K562 (cell line): Measurements from ENCODE around the gene METTL21C. TPM values are rescaled to one million over a fixed set of nuclear protein-coding genes. Genes with fewer than 3 reads are reported as not detected.

ENCODE experiments used
- ATAC-seq: fragments of 200-7000 bp; cut with Tn5 transposase; 3 replicates; pipeline ENCODE4 v1.9.1; 2020; ENCODE audit warnings: moderate library complexity
- BruUV-seq: library from RNA; stranded (reverse); fragments of 400-500 nt; replicated peaks from 2 replicates; lab custom pipeline; 2021; lab: Mats Ljungman, UMichigan
- CTCF ChIA-PET: fragments of 300-600 bp; formaldehyde crosslinking; extraction: SDS; loops from one replicate; lab custom pipeline; 2021; ENCODE audit warnings: low intra/inter-chr PET ratio; lab: Yijun Ruan, JAX
- POLR2A ChIA-PET: fragments of 300-600, 350-650 bp; sonication (Branson Sonifier 250); formaldehyde crosslinking; extraction: SDS; loops from one replicate; lab custom pipeline; 2021; ENCODE audit warnings: antibody characterized with exemption, inconsistent platforms; lab: Yijun Ruan, JAX
- DNase-seq, 4 experiments: peaks; one replicate each; pipeline versions ENCODE4 v3.0.0 to v3.0.0-alpha.2; 2011 to 2018; ENCODE audit warnings: low spot score in 3 of 4, mixed read lengths in 3 of 4; ENCODE audit errors: extremely low read depth in 1 of 4
- FAIRE-seq: peaks from 2 replicates; lab custom pipeline; 2011; peaks lifted over from hg19 to GRCh38; lab: Jason Lieb, UNC
- H2AFZ ChIP-seq: 2 replicates; pipeline ENCODE4 v1.6.0; 2011; ENCODE audit warnings: low read depth, low read length, control low read depth, inconsistent platforms
- H3K27ac ChIP-seq: fragments of 200-600 bp; 3 replicates; pipeline ENCODE4 v1.8.0; 2011; ENCODE audit warnings: low read depth, mild to moderate bottlenecking, control low read depth, inconsistent platforms, low read length, moderate library complexity, mixed read lengths; ENCODE audit errors: extremely low read depth
- H3K27me3 ChIP-seq, 2 experiments: fragments of 300-600 bp in 1 of 2; 2 replicates in 1 of 2; 3 replicates in 1 of 2; pipeline versions ENCODE4 v1.6.0 to v1.8.0; 2011; ENCODE audit warnings: inconsistent platforms in 2 of 2, low read length in 2 of 2, mild to moderate bottlenecking in 1 of 2, mixed read lengths in 1 of 2, moderate library complexity in 1 of 2; ENCODE audit not compliant: control insufficient read depth in 2 of 2, insufficient read depth in 2 of 2
- H3K36me3 ChIP-seq: fragments of 300-600 bp; 3 replicates; pipeline ENCODE4 v1.8.0; 2011; ENCODE audit warnings: mild to moderate bottlenecking, low read length, inconsistent platforms; ENCODE audit not compliant: control insufficient read depth, insufficient read depth
- H3K4me1 ChIP-seq, 2 experiments: fragments of 200-600 bp in 1 of 2; replicated peaks in 1 of 2; 2 replicates in 1 of 2; 3 replicates in 1 of 2; pipeline versions ENCODE4 v1.5.1 to v1.8.0; 2011; ENCODE audit warnings: inconsistent platforms in 2 of 2, low read length in 2 of 2, mild to moderate bottlenecking in 1 of 2, mixed read lengths in 1 of 2, moderate library complexity in 1 of 2; ENCODE audit not compliant: control insufficient read depth in 2 of 2, insufficient read depth in 2 of 2
- H3K4me2 ChIP-seq: 2 replicates; pipeline ENCODE4 v1.6.1; 2011; ENCODE audit warnings: low read length, control low read depth, inconsistent platforms, mixed read lengths; ENCODE audit not compliant: insufficient read depth
- H3K4me3 ChIP-seq: fragments of 200-600 bp; sonication (generic), shearing (Covaris generic); 2 replicates; pipeline ENCODE4 v1.5.1; 2016; ENCODE audit warnings: control low read depth, inconsistent platforms
- H3K79me2 ChIP-seq: fragments of 200-600 bp; 3 replicates; pipeline ENCODE4 v1.8.0; 2011; ENCODE audit warnings: low read length, inconsistent platforms; ENCODE audit not compliant: control insufficient read depth, insufficient read depth
- H3K9ac ChIP-seq, 2 experiments: 2 replicates each; pipeline versions ENCODE4 v1.6.0 to v1.6.1; 2011; ENCODE audit warnings: low read depth in 2 of 2, low read length in 2 of 2, control low read depth in 1 of 2, inconsistent platforms in 1 of 2, mild to moderate bottlenecking in 1 of 2, mixed read lengths in 1 of 2; ENCODE audit not compliant: insufficient read depth in 1 of 2
- H3K9me1 ChIP-seq: one replicate; pipeline ENCODE4 v1.6.0; 2011; ENCODE audit warnings: inconsistent platforms, mild to moderate bottlenecking, low read length, moderate library complexity; ENCODE audit not compliant: control insufficient read depth, insufficient read depth
- H3K9me3 ChIP-seq: replicated peaks from 2 replicates; pipeline ENCODE4 v1.5.1; 2011; ENCODE audit warnings: low read depth, low read length, inconsistent platforms; ENCODE audit not compliant: control insufficient read depth, insufficient read depth
- H4K20me1 ChIP-seq: replicated peaks from 2 replicates; pipeline ENCODE4 v1.6.1; 2011; ENCODE audit warnings: low read length, inconsistent platforms, mixed read lengths; ENCODE audit not compliant: control insufficient read depth, insufficient read depth
- ATF7 ChIP-seq: fragments of 450-650 bp; IDR thresholded peaks from 2 replicates; pipeline ENCODE4 v1.7.1; 2014; ENCODE audit warnings: mild to moderate bottlenecking, moderate library complexity
- CC2D1A ChIP-seq: fragments of 450-650 bp; IDR thresholded peaks from 2 replicates; pipeline ENCODE4 v1.6.1; 2017; ENCODE audit warnings: mild to moderate bottlenecking
- DIDO1 ChIP-seq: fragments of 450-650 bp; IDR thresholded peaks from 2 replicates; pipeline ENCODE4 v1.6.1; 2016; ENCODE audit warnings: low read depth, missing biosample characterization, missing genetic modification characterization
- DMBX1 ChIP-seq: fragments of 250-450 bp; sonication (Bioruptor Pico); IDR thresholded peaks from 2 replicates; pipeline ENCODE4 v1.8.0; 2022; ENCODE audit warnings: inconsistent platforms, mild to moderate bottlenecking, moderate library complexity, borderline replicate concordance
- NRF1 ChIP-seq, 2 experiments: fragments of 450-650 bp; IDR thresholded peaks in 1 of 2; conservative IDR thresholded peaks in 1 of 2; 2 replicates each; pipeline ENCODE4 v1.6.1; 2014; ENCODE audit warnings: mild to moderate bottlenecking in 2 of 2
- PHF20 ChIP-seq: fragments of 450-650 bp; IDR thresholded peaks from 2 replicates; pipeline ENCODE4 v1.6.1; 2018; ENCODE audit not compliant: partially characterized antibody
- RFX7 ChIP-seq: fragments of 250-450 bp; sonication (Bioruptor Pico); IDR thresholded peaks from 2 replicates; pipeline ENCODE4 v1.5.1; 2021; ENCODE audit warnings: mild to moderate bottlenecking
- RUNX1 ChIP-seq: sonication (generic); IDR thresholded peaks from 2 replicates; pipeline ENCODE4 v1.6.1; 2016; ENCODE audit warnings: antibody characterized with exemption, low read depth
- SLC30A9 ChIP-seq: fragments of 250-450 bp; sonication (Bioruptor Pico); IDR thresholded peaks from 2 replicates; pipeline ENCODE4 v1.8.0; 2022; ENCODE audit warnings: mild to moderate bottlenecking, moderate library complexity
- SP1 ChIP-seq: sonication (generic); formaldehyde crosslinking; IDR thresholded peaks from 2 replicates; pipeline ENCODE4 v1.8.1; 2022; ENCODE audit warnings: mild to moderate bottlenecking, missing genetic modification reagents
- SRSF9 ChIP-seq: fragments of 200-400 bp; formaldehyde crosslinking; IDR thresholded peaks from 2 replicates; pipeline ENCODE4 v1.6.1; 2017; ENCODE audit warnings: low read depth, low read length, borderline replicate concordance
- ZNF121 ChIP-seq: sonication (generic); formaldehyde crosslinking; conservative IDR thresholded peaks from 2 replicates; pipeline ENCODE4 v1.8.0; 2022; ENCODE audit warnings: missing genetic modification reagents
- ZSCAN32 ChIP-seq: fragments of 450-650 bp; formaldehyde crosslinking; IDR thresholded peaks from 2 replicates; pipeline ENCODE4 v1.4.0; 2020; ENCODE audit warnings: mild to moderate bottlenecking, moderate library complexity
- WGBS: fragments of 100-300 bp; shearing (Covaris generic); methylation state at CpG from one replicate; pipeline ENCODE4 v1.1.6; 2016; ENCODE audit warnings: low coverage, mixed read lengths; ENCODE audit not compliant: insufficient coverage; ENCODE audit errors: missing lambda C conversion rate; 5-methylcytosine and 5-hydroxymethylcytosine counted together
- in situ Hi-C: fragments of 300-500 bp; cut with MboI; formaldehyde crosslinking; loops from 4 replicates; pipeline ENCODE4 v1.15.0; 2018; ENCODE audit warnings: inconsistent platforms, mixed read lengths
- intact Hi-C: fragments of 100-400 bp; cut with micrococcal nuclease; formaldehyde crosslinking; loops from 2 replicates; pipeline ENCODE4 v1.14.2; 2022
- polyA plus RNA-seq, 8 experiments: library from polyadenylated mRNA; depleted of rRNA in 4 of 8; stranded (reverse) in 5 of 8; unstranded in 3 of 8; fragments of >200 nt; fragmentation: Nextera tagmentation in 2 of 8; fragmentation: Illumina TruSeq in 1 of 8; extraction: Ambion mirVana in 2 of 8; extraction: Trizol in 1 of 8; gene quantifications; 2 replicates each; pipeline versions ENCODE4 v1.2.1 to v1.2.3, GENCODE V29; 2011 to 2014; ENCODE audit warnings: inconsistent platforms in 1 of 8, missing spikeins in 1 of 8
- total RNA-seq, 7 experiments: library from RNA; depleted of rRNA in 6 of 7; stranded (reverse); fragments of >200 nt in 6 of 7; fragmentation: Illumina TruSeq in 2 of 7; extraction: Trizol in 2 of 7; gene quantifications; 2 replicates each; pipeline versions ENCODE4 v1.2.1 to v1.2.3, GENCODE V29; 2011 to 2021; ENCODE audit warnings: low replicate concordance in 1 of 7
- TF ChIP-seq, protein P1 (sequence below), 3 experiments: fragments of 200-800 bp in 1 of 3; sonication (Bioruptor generic) in 1 of 3; sonication (generic) in 1 of 3; formaldehyde crosslinking in 1 of 3; IDR thresholded peaks; 2 replicates each; pipeline versions ENCODE4 v1.6.1 to v1.8.0; 2016 to 2022; ENCODE audit warnings: mild to moderate bottlenecking in 2 of 3, missing compliant biosample characterization in 2 of 3, missing genetic modification characterization in 2 of 3, missing genetic modification reagents in 1 of 3
- TF ChIP-seq, protein P2 (sequence below), 2 experiments: fragments of 450-650 bp; conservative IDR thresholded peaks; 2 replicates each; pipeline ENCODE4 v1.6.1; 2017; ENCODE audit warnings: mild to moderate bottlenecking in 2 of 2, moderate library complexity in 2 of 2
- TF ChIP-seq, protein P3 (sequence below): IDR thresholded peaks from 2 replicates; pipeline ENCODE4 v1.6.1; 2011; ENCODE audit not compliant: insufficient read length; ENCODE audit errors: extremely low read depth

Gene METTL21C
- total and polyA plus RNA-seq, 9 of the 15 experiments (the other 6 are each of a cell fraction or from before 2014, with no cell fraction given) = not detected

DNA sequence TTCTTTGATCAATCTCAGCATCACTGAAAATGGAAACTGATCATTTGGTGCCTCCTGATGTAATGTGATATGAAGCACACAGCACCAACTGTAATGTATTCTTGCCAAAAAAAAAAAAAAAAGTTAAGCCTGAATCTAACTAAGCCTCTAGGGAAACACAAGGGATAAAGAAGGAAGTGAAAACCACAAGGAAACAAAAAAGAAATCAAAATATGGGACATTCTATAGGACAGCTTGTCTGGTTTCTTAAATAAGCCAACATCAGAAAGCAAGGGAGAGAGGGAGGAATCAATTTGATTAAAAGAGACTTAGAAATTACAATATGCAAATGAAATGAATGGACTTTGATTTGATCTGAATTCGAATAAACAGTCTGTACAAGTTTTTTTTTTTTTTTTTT lies 20.6 kb upstream of the METTL21C start:
- POLR2A ChIA-PET = no interaction called here
- intact Hi-C loops = no loop called here
- BruUV-seq = no TSS peak

More for the DNA sequence above, 20.6 kb upstream of the METTL21C start:
- no peak for ATAC-seq
- CTCF ChIA-PET = no interaction called here
- no peak overlapping the region for H3K27ac ChIP-seq
- no peak for FAIRE-seq
- DNase-seq = no peak
- no peak overlapping the region for H3K4me2 ChIP-seq
- no peaks in the 10 kb centered on the region for H3K36me3 ChIP-seq
- in situ Hi-C loops = no loop called here
- no peak for TF ChIP-seq ZNF121 (CRISPR knock-in tag)
- no peak for TF ChIP-seq RUNX1
- TF ChIP-seq ZSCAN32 (CRISPR knock-in tag) = no peak
- TF ChIP-seq SLC30A9 = no peak
- TF ChIP-seq RFX7 (CRISPR knock-in tag) = no peak
- TF ChIP-seq PHF20 = no peak
- no peak for TF ChIP-seq SP1 (CRISPR knock-in tag)
- TF ChIP-seq, protein P1, sequence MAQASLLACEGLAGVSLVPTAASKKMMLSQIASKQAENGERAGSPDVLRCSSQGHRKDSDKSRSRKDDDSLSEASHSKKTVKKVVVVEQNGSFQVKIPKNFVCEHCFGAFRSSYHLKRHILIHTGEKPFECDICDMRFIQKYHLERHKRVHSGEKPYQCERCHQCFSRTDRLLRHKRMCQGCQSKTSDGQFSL (CRISPR knock-in tag; IDR thresholded peaks at IDR 0.05) = no peak
- TF ChIP-seq, protein P1 (tag; IDR thresholded peaks at IDR 0.05) = no peak
- TF ChIP-seq, protein P2, sequence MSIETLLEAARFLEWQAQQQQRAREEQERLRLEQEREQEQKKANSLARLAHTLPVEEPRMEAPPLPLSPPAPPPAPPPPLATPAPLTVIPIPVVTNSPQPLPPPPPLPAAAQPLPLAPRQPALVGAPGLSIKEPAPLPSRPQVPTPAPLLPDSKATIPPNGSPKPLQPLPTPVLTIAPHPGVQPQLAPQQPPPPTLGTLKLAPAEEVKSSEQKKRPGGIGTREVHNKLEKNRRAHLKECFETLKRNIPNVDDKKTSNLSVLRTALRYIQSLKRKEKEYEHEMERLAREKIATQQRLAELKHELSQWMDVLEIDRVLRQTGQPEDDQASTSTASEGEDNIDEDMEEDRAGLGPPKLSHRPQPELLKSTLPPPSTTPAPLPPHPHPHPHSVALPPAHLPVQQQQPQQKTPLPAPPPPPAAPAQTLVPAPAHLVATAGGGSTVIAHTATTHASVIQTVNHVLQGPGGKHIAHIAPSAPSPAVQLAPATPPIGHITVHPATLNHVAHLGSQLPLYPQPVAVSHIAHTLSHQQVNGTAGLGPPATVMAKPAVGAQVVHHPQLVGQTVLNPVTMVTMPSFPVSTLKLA (conservative IDR thresholded peaks at IDR 0.05) = no peak
- no peak for TF ChIP-seq SRSF9
- TF ChIP-seq, protein P3, sequence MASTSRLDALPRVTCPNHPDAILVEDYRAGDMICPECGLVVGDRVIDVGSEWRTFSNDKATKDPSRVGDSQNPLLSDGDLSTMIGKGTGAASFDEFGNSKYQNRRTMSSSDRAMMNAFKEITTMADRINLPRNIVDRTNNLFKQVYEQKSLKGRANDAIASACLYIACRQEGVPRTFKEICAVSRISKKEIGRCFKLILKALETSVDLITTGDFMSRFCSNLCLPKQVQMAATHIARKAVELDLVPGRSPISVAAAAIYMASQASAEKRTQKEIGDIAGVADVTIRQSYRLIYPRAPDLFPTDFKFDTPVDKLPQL = no peak
- TF ChIP-seq DIDO1 = no peak
- no peak for TF ChIP-seq ATF7
- TF ChIP-seq NRF1 (conservative IDR thresholded peaks at IDR 0.05 in 1 of 2, IDR thresholded peaks at IDR 0.05 in 1 of 2) = no peak
- no peak for TF ChIP-seq CC2D1A
- no peak for TF ChIP-seq DMBX1 (CRISPR knock-in tag)
- H3K9ac ChIP-seq = no peak overlapping the region
- no peaks in the 10 kb centered on the region for H3K4me1 ChIP-seq
- no peaks in the 10 kb centered on the region for H3K9me1 ChIP-seq
- no peaks in the 10 kb centered on the region for H3K79me2 ChIP-seq
- no peaks in the 10 kb centered on the region for H3K27me3 ChIP-seq
- H2AFZ ChIP-seq = no peak overlapping the region
- H3K9me3 ChIP-seq = no peaks in the 10 kb centered on the region
- no peak overlapping the region for H3K4me3 ChIP-seq
- WGBS = 17% methylated on average over 1 of the region's 1 CpG
- H4K20me1 ChIP-seq = no peaks in the 10 kb centered on the region
